ENCODE measurements around the gene PCID2. TPM values are rescaled to one million over a fixed set of nuclear protein-coding genes. Genes with fewer than 3 reads are reported as not detected.

PCID2 gene
- total RNA-seq, 2 experiments from 2014 or later: 59.3 to 60.8 TPM

DNA sequence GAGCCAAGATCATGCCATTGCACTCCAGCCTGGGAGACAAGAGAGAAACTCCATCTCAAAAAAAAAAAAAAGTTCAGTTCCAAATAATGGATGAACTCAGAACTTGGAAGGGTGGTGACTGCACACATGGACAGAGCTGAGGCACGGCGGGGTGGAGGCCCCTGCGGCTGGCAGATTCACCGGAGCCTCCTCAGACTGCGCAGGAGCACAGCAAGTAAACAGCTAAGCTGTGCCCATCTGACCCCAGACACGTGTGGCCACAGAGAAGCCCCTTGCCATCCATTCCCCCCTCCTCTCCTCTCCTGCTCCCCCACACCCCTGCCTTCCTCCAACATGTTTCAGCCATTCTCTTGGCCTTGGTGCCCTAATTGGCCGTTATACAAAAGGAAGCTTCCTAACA is 65.6 kb downstream of the PCID2 start:
- no peaks in the 10 kb centered on the region for H3K9me3 Mint-ChIP-seq
- H3K4me3 Mint-ChIP-seq: no peak overlapping the region
- no peak overlapping the region for H3K27ac Mint-ChIP-seq
- POLR2A ChIA-PET: no interaction called here
- no peaks in the 10 kb centered on the region for H3K4me1 Mint-ChIP-seq
- H3K36me3 Mint-ChIP-seq: no peaks in the 10 kb centered on the region
- DNase-seq (no peak), ATAC-seq (ENCODE audit: low read depth) (no peak)
- peaks cover 8% of the 10 kb centered on the region for H3K27me3 Mint-ChIP-seq

- no peak overlapping the region for H3K27ac Mint-ChIP-seq
- DNase-seq (no peak), ATAC-seq (ENCODE audit: low read depth) (no peak)
- no peaks in the 10 kb centered on the region for H3K9me3 Mint-ChIP-seq
- no peak overlapping the region for H3K4me3 Mint-ChIP-seq
- H3K36me3 Mint-ChIP-seq: no peaks in the 10 kb centered on the region
- POLR2A ChIA-PET: no interaction called here
- peaks cover 16% of the 10 kb centered on the region for H3K27me3 Mint-ChIP-seq
- H3K4me1 Mint-ChIP-seq: no peaks in the 10 kb centered on the region
Observed at GRCh38 chr13:113141601-113141970, 66.9 kb downstream of the PCID2 start.

DNA sequence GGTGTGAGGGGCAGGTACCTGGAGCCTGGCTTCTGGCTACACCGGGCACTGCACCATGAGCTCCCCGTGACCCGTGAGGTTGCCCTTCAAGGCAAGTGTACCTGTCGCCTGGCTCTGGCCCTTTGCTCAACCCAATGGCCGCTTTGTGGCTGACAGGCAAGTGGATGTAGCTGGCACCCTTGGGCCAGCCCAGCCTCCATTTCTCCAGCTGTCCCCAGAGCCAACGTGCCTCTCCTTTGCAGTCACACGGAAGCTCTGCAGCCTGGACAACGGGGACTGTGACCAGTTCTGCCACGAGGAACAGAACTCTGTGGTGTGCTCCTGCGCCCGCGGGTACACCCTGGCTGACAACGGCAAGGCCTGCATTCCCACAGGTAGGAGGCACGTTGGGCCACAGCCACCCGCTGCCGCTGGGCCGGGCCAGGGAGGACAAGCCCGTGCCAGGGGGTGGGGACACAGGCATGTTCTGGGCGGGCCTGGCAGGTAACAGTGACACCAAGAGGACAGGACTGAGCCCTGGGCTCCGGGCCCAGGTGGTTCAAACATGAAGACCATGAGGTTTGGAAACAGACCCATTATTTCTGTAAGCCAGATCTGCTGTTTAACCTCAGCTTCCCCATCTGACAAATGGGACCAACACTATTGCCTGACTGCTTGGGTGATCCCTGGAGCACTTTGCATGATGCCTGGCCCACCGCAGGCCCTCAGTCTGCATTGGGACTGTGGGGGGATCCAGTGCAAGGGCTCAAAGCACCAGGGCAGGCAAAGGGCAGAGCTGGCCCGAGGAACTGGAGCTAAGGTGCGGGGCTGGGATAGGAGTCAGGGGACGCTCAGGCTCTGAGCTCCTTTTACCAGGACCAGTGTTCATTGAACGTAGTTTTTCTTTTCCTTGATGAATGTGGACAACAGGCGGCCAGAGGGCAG is 67.5 kb downstream of the PCID2 start:
- no peak overlapping the region for H3K4me3 Mint-ChIP-seq
- POLR2A ChIA-PET: no interaction called here
- no peak for DNase-seq

GRCh38 chr13:113139577-113139976 is 68.9 kb downstream of the PCID2 start:
- Mint-ChIP-seq H3K27ac (no peak overlapping the region), H3K36me3 (no peaks in the 10 kb centered on the region), H3K4me3 (no peak overlapping the region), H3K27me3 (peaks cover 25% of the 10 kb centered on the region), H3K4me1 (no peaks in the 10 kb centered on the region), H3K9me3 (no peaks in the 10 kb centered on the region)
- POLR2A ChIA-PET: no interaction called here
- DNase-seq (no peak), ATAC-seq (ENCODE audit: low read depth) (no peak)

More for the DNA sequence above, 67.5 kb downstream of the PCID2 start:
- Mint-ChIP-seq H3K27ac (no peak overlapping the region), H3K9me3 (no peaks in the 10 kb centered on the region), H3K36me3 (no peaks in the 10 kb centered on the region), H3K4me1 (no peaks in the 10 kb centered on the region), H3K27me3 (peaks cover 18% of the 10 kb centered on the region)
- ATAC-seq (ENCODE audit: low read depth): no peak

- POLR2A ChIA-PET: no interaction called here
- DNase-seq (no peak), ATAC-seq (ENCODE audit: low read depth) (no peak)
- H3K27me3 Mint-ChIP-seq: peaks cover 30% of the 10 kb centered on the region
- H3K9me3 Mint-ChIP-seq: no peaks in the 10 kb centered on the region
- H3K4me1 Mint-ChIP-seq: no peaks in the 10 kb centered on the region
- no peak overlapping the region for H3K4me3 Mint-ChIP-seq
- H3K36me3 Mint-ChIP-seq: no peaks in the 10 kb centered on the region
- no peak overlapping the region for H3K27ac Mint-ChIP-seq
Observed at GRCh38 chr13:113138792-113139551, 69.5 kb downstream of the PCID2 start.

DNA sequence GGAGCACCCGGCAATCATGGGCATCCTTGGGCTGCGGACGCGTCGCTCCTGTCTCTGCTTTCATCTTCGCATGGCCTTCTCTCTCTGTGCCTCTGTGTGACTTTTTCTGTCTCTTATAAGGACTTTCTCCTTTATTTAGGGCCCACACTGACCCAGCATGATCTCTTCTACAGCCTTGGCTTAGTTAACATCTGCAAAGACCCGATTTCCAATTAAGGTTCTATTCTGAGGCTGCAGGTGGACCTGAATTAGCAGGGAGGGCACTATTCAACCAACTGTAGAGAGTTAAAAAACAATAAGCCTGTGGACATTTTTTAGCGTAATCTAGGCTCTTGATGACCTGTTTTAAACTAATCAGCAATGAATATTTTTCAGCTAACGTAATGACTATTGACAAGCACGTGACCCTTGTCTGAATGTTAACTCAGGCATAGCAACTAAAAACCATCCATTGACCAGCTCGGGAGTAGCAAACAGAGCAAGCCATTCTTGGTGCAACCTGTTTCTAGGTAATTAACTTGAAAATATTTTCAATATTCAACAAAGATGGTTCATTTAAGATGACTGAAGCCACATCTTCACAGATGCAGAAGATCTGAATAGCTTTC is 70.7 kb downstream of the PCID2 start:
- no peaks in the 10 kb centered on the region for H3K4me1 Mint-ChIP-seq
- no peak overlapping the region for H3K27ac Mint-ChIP-seq
- peaks cover 42% of the 10 kb centered on the region for H3K27me3 Mint-ChIP-seq
- ATAC-seq (ENCODE audit: low read depth) (no peak), DNase-seq (no peak)
- H3K36me3 Mint-ChIP-seq: no peaks in the 10 kb centered on the region
- POLR2A ChIA-PET: no interaction called here
- no peaks in the 10 kb centered on the region for H3K9me3 Mint-ChIP-seq
- H3K4me3 Mint-ChIP-seq: no peak overlapping the region

GRCh38 chr13:113135281-113135760 is 73.1 kb downstream of the PCID2 start:
- DNase-seq: no peak
- Mint-ChIP-seq H3K27me3 (peaks cover 56% of the 10 kb centered on the region), H3K9me3 (no peaks in the 10 kb centered on the region), H3K27ac (no peak overlapping the region), H3K4me1 (no peaks in the 10 kb centered on the region), H3K4me3 (no peak overlapping the region), H3K36me3 (no peaks in the 10 kb centered on the region)
- no peak for ATAC-seq (ENCODE audit: low read depth)
- POLR2A ChIA-PET: no interaction called here

DNA sequence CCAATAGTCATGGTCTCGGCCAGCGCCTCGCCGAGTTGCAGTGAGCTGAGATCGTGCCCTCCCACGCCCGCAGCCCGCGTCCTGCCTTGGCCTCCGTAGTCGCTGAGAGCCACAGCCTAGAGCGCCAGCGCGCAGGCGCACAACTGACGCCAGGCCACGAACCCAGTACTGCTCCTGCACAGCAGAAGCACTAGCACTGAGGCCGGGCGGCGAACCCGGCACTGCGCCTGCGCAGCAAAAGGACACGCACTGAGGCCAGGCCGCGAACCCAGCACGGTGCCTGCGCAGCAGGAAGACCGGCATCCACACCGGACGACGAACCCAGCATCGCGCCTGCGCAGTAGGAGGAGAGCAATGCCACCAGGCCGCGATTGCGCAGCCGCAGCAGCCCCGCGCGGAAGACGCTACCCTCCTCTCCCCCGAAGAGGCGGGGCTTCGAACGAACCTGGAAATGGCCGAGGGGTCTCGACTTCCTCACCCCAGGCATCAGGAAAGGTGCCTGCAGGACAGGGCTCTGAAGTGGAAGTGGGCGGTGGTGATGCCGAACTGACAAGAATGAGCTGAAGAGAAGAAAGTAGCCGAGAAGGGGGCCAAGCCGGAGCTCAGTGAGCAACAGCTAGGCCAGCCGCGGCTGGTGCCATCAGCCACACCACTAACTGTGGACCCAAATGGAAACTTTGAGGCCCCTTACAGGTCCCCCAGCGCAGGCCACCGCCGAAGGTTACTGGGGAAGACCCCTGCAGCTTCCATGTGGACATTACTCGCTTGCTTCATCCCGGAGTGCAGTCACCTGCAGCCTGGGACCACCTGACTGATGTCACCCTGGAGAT is 78.3 kb downstream of the PCID2 start:
- ATAC-seq (ENCODE audit: low read depth) (peak; percentile 68), DNase-seq (peak; percentile 45)
- H3K27me3 Mint-ChIP-seq: peaks cover 65% of the 10 kb centered on the region
- H3K4me3 Mint-ChIP-seq: peak overlapping the region; percentile 37
- H3K27ac Mint-ChIP-seq: no peak overlapping the region
- no peaks in the 10 kb centered on the region for H3K4me1 Mint-ChIP-seq
- H3K9me3 Mint-ChIP-seq: no peaks in the 10 kb centered on the region
- H3K36me3 Mint-ChIP-seq: no peaks in the 10 kb centered on the region
- POLR2A ChIA-PET: no interaction called here

- DNase-seq: no peak
- H3K4me1 Mint-ChIP-seq: no peaks in the 10 kb centered on the region
- POLR2A ChIA-PET: no interaction called here
- H3K9me3 Mint-ChIP-seq: no peaks in the 10 kb centered on the region
- no peak for ATAC-seq (ENCODE audit: low read depth)
- no peak overlapping the region for H3K4me3 Mint-ChIP-seq
- H3K27me3 Mint-ChIP-seq: peaks cover 65% of the 10 kb centered on the region
- no peaks in the 10 kb centered on the region for H3K36me3 Mint-ChIP-seq
- H3K27ac Mint-ChIP-seq: no peak overlapping the region
Observed at GRCh38 chr13:113129480-113129879, 79.0 kb downstream of the PCID2 start.

Other genes starting within 250 kb of the PCID2 start
- gene MCF2L, start 239.5 kb downstream of the PCID2 start, total RNA-seq: 10 to 100 TPM in 1 of 2 experiments, 1 to 10 TPM in 1; 9.3 to 11.5 TPM
- under 1 TPM in 1 of 2 experiments, not detected in 1; 0.31 TPM for gene F7, start 102.9 kb downstream of the PCID2 start, total RNA-seq
- not detected for gene F10, start 85.9 kb downstream of the PCID2 start, total RNA-seq
- gene PROZ, start 50.0 kb downstream of the PCID2 start, total RNA-seq: not detected
- 10 to 100 TPM; 66.0 to 66.3 TPM for gene CUL4A, start 944 bp upstream of the PCID2 start, total RNA-seq
- gene LAMP1, start 88.6 kb upstream of the PCID2 start, total RNA-seq: 10 to 100 TPM; 90.1 to 96.5 TPM
- gene GRTP1, start 155.5 kb upstream of the PCID2 start, total RNA-seq: not detected
- 1 to 10 TPM in 1 of 2 experiments, under 1 TPM in 1; 0.82 to 1.0 TPM for gene ADPRHL1, start 244.8 kb upstream of the PCID2 start, total RNA-seq